ENCODE measurements around the gene CEP41. TPM values are rescaled to one million over a fixed set of nuclear protein-coding genes. Genes with fewer than 3 reads are reported as not detected.

The CEP41 gene
- total and polyA plus RNA-seq, 10 of the 15 experiments (the other 5 are each of a cell fraction or from before 2014, with no cell fraction given), result 11.4 to 43.0 (median 24.7) TPM

DNA sequence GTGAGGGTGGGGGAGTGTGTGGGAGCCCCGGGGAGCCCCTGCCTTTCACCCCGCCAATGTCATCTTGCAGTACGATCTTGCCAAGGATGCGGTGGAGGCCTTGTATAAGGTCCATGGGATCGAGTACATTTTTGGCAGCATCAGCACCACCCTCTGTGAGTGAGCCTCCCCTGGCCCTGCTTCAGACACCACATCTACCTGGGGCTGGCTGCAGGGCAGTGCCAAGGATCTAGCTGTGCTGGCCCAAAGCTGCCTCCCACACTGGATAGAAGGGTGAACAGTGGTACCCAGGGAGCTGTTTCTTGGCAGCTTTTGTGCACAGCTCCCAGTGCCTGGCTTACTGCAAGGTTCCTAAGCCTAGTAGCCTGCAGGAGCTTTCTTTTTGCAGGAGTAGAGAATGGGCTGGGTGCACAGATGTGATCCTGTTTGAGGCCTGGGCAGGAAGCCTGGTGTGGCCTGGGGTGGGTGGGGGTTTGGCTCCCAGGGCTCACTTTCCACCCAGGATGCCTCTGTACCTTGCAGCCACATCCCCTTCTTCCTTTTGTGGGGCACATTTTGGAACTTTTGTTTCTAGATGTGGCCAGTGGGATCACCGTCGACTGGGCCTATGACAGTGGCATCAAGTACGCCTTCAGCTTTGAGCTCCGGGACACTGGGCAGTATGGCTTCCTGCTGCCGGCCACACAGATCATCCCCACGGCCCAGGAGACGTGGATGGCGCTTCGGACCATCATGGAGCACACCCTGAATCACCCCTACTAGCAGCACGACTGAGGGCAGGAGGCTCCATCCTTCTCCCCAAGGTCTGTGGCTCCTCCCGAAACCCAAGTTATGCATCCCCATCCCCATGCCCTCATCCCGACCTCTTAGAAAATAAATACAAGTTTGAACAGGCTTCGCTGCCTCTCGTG lies 72.7 kb downstream of the CEP41 start:
- H3K4me3 ChIP-seq, result no peak overlapping the region
- TF ChIP-seq RCOR1 (conservative IDR thresholded peaks at IDR 0.05; ENCODE audit: low read depth, low read length) (no peak), WRNIP1 (IDR thresholded peaks at IDR 0.05; ENCODE audit: borderline replicate concordance, low read depth, low read length) (no peak), HDGF (IDR thresholded peaks at IDR 0.05) (no peak), STAT1 (conservative IDR thresholded peaks at IDR 0.05) (no peak), POLR2AphosphoS2 (IDR thresholded peaks at IDR 0.05; ENCODE audit: low read depth, low read length) (no peak), NFXL1 (IDR thresholded peaks at IDR 0.05; ENCODE audit: borderline replicate concordance) (no peak), GATAD2B (conservative IDR thresholded peaks at IDR 0.05; ENCODE audit: low read depth) (no peak), NR2C1 (IDR thresholded peaks at IDR 0.05) (no peak)
- TF ChIP-seq, protein P1, sequence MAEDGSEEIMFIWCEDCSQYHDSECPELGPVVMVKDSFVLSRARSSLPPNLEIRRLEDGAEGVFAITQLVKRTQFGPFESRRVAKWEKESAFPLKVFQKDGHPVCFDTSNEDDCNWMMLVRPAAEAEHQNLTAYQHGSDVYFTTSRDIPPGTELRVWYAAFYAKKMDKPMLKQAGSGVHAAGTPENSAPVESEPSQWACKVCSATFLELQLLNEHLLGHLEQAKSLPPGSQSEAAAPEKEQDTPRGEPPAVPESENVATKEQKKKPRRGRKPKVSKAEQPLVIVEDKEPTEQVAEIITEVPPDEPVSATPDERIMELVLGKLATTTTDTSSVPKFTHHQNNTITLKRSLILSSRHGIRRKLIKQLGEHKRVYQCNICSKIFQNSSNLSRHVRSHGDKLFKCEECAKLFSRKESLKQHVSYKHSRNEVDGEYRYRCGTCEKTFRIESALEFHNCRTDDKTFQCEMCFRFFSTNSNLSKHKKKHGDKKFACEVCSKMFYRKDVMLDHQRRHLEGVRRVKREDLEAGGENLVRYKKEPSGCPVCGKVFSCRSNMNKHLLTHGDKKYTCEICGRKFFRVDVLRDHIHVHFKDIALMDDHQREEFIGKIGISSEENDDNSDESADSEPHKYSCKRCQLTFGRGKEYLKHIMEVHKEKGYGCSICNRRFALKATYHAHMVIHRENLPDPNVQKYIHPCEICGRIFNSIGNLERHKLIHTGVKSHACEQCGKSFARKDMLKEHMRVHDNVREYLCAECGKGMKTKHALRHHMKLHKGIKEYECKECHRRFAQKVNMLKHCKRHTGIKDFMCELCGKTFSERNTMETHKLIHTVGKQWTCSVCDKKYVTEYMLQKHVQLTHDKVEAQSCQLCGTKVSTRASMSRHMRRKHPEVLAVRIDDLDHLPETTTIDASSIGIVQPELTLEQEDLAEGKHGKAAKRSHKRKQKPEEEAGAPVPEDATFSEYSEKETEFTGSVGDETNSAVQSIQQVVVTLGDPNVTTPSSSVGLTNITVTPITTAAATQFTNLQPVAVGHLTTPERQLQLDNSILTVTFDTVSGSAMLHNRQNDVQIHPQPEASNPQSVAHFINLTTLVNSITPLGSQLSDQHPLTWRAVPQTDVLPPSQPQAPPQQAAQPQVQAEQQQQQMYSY (CRISPR knock-in tag; IDR thresholded peaks at IDR 0.05), result no peak
- TF ChIP-seq, protein P2, sequence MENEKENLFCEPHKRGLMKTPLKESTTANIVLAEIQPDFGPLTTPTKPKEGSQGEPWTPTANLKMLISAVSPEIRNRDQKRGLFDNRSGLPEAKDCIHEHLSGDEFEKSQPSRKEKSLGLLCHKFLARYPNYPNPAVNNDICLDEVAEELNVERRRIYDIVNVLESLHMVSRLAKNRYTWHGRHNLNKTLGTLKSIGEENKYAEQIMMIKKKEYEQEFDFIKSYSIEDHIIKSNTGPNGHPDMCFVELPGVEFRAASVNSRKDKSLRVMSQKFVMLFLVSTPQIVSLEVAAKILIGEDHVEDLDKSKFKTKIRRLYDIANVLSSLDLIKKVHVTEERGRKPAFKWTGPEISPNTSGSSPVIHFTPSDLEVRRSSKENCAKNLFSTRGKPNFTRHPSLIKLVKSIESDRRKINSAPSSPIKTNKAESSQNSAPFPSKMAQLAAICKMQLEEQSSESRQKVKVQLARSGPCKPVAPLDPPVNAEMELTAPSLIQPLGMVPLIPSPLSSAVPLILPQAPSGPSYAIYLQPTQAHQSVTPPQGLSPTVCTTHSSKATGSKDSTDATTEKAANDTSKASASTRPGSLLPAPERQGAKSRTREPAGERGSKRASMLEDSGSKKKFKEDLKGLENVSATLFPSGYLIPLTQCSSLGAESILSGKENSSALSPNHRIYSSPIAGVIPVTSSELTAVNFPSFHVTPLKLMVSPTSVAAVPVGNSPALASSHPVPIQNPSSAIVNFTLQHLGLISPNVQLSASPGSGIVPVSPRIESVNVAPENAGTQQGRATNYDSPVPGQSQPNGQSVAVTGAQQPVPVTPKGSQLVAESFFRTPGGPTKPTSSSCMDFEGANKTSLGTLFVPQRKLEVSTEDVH (IDR thresholded peaks at IDR 0.05; ENCODE audit: low read depth, partially characterized antibody), result no peak
- TF ChIP-seq, protein P3, sequence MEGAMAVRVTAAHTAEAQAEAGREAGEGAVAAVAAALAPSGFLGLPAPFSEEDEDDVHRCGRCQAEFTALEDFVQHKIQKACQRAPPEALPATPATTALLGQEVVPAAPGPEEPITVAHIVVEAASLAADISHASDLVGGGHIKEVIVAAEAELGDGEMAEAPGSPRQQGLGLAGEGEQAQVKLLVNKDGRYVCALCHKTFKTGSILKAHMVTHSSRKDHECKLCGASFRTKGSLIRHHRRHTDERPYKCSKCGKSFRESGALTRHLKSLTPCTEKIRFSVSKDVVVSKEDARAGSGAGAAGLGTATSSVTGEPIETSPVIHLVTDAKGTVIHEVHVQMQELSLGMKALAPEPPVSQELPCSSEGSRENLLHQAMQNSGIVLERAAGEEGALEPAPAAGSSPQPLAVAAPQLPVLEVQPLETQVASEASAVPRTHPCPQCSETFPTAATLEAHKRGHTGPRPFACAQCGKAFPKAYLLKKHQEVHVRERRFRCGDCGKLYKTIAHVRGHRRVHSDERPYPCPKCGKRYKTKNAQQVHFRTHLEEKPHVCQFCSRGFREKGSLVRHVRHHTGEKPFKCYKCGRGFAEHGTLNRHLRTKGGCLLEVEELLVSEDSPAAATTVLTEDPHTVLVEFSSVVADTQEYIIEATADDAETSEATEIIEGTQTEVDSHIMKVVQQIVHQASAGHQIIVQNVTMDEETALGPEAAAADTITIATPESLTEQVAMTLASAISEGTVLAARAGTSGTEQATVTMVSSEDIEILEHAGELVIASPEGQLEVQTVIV (IDR thresholded peaks at IDR 0.05; ENCODE audit: borderline replicate concordance, partially characterized antibody), result no peak
- TF ChIP-seq, protein P4, sequence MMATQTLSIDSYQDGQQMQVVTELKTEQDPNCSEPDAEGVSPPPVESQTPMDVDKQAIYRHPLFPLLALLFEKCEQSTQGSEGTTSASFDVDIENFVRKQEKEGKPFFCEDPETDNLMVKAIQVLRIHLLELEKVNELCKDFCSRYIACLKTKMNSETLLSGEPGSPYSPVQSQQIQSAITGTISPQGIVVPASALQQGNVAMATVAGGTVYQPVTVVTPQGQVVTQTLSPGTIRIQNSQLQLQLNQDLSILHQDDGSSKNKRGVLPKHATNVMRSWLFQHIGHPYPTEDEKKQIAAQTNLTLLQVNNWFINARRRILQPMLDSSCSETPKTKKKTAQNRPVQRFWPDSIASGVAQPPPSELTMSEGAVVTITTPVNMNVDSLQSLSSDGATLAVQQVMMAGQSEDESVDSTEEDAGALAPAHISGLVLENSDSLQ (IDR thresholded peaks at IDR 0.05), result no peak

More for the DNA sequence above, 72.7 kb downstream of the CEP41 start:
- Histone ChIP-seq H3K9me3 (replicated peaks; ENCODE audit: control insufficient read depth, insufficient read depth, low read length) (no peaks in the 10 kb centered on the region; the same call in 2 of the 3 replicates), H3K27me3 (replicated peaks in 1 of 2; ENCODE audit: control insufficient read depth in 2 of 2, insufficient read depth in 2 of 2, low read length in 1 of 2) (no peaks in the 10 kb centered on the region), H3K4me1 (ENCODE audit: control insufficient read depth, insufficient read depth, low read length) (peaks cover 13% of the 10 kb centered on the region), H3K27ac (ENCODE audit: control insufficient read depth, insufficient read depth) (no peak overlapping the region), H4K20me1 (ENCODE audit: control insufficient read depth, insufficient read depth) (no peaks in the 10 kb centered on the region), H3K79me2 (ENCODE audit: control insufficient read depth, insufficient read depth, low read length) (no peaks in the 10 kb centered on the region), H3K9ac (ENCODE audit: control insufficient read depth, insufficient read depth, low read length) (no peak overlapping the region), H3K36me3 (ENCODE audit: control insufficient read depth in 2 of 2, insufficient read depth in 2 of 2, low read length in 1 of 2) (no peaks in the 10 kb centered on the region), H2AFZ (ENCODE audit: control insufficient read depth, low read depth, low read length) (no peak overlapping the region), H3K4me2 (ENCODE audit: control insufficient read depth, insufficient read depth) (no peak overlapping the region)
- WGBS (ENCODE audit: insufficient coverage, insufficient replicate concordance, low lambda C conversion rate, missing lambda C conversion rate), result 71% methylated on average over 19 of the region's 19 CpGs
- ATAC-seq (no peak), FAIRE-seq (no peak), DNase-seq (ENCODE audit: low read depth, low spot score) (no peak)
- intact Hi-C loops (cut with micrococcal nuclease; ENCODE audit: unreplicated experiment) (loop anchor here (5.0 kb wide), 2 partner anchors 119 to 126 kb away; no protein-coding TSS in a partner anchor), in situ Hi-C loops (cut with MboI) (no loop called here)
- POLR2A ChIA-PET, result no interaction called here
- RAD21 ChIA-PET (ENCODE audit: unreplicated experiment), result interaction anchor here (1.0 kb wide), 1 partner anchor 108 kb away, joined by 3 read pairs; no protein-coding TSS in a partner anchor
- CTCF ChIA-PET, result no interaction called here
- SMC1A ChIA-PET (ENCODE audit: uncharacterized antibody, unreplicated experiment), result interaction anchor here (1.0 kb wide), 1 partner anchor 13 kb away, joined by 5 read pairs; no protein-coding TSS in a partner anchor
- no TSS peak for BruUV-seq (replicated peaks)

Data from GM12878 (cell line).